Measurements from ENCODE around the gene CALML6. TPM values are rescaled to one million over a fixed set of nuclear protein-coding genes. Genes with fewer than 3 reads are reported as not detected.

CALML6 gene
- total and polyA plus RNA-seq, 2 of the 8 experiments (the other 6 are each of a cell fraction or from before 2014, with no cell fraction given), result 0.54 to 1.3 TPM

DNA sequence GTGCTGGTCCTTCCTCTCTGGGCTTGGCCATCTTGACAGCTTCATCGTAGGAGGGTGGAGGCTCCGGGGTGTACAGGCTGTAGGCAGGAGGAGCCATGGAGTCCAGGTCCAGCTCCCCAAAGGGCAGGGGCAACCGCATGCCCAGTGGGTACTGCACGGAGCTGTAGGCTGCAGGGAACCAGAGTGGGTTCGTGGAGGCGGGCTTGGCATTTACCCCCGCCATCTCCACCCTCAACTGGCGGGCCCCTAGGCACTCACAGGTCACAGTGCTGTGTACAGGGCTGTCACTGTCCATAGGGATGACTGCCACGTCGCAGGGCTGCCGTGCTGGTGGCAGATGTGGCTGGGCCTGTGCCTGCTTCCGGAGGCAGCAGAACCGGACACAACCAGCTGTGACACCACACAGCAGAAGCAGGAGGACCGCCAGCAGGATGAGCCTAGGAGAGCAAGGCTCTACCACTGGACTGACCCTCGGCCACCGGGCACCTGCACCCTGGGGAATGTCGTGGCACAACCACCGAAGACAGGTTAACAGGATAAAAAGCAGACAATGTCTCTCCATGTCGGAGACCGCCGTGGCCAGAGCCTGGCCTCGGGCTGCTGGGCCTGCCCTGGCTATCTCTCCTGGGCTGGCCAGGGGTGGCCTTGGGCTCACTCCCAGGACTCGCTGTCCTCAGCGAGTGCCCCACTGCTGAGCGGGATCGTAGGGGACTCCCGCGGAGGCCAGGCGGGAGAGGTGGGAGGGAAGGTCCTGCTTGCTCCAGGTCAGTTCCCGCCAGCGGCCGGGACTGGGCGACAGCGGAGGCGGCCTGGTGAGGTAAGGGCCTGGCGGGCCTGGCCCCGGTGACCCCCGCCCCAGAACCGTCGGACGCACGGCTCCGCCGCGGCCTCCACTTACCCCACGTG, 3.2 kb downstream of the CALML6 start:
- Histone ChIP-seq H4K91ac (replicated peaks; ENCODE audit: insufficient read length, low read length) (no peak overlapping the region), H4K20me1 (replicated peaks in 1 of 2; ENCODE audit: control insufficient read depth in 1 of 2, insufficient read depth in 2 of 2, low read length in 2 of 2) (no peaks in the 10 kb centered on the region), H2BK12ac (ENCODE audit: low read depth, low read length) (no peak overlapping the region), H3K4me3 (ENCODE audit: extremely low read depth in 1 of 4, insufficient read depth in 2 of 4, low read depth in 3 of 4, low read length in 4 of 4) (peak overlapping the region; percentile 40 to 68 (median 50)), H2BK5ac (ENCODE audit: low read depth, low read length) (peak overlapping the region; percentile 75; the same call in 1 of the 2 replicates), H3K4me2 (ENCODE audit: insufficient read depth in 1 of 2, low read depth in 2 of 2, low read length in 2 of 2) (peak overlapping the region; percentile 76 to 80), H3K9ac (replicated peaks in 1 of 4; ENCODE audit: extremely low read depth in 1 of 4, low read depth in 3 of 4, low read length in 3 of 4) (peak overlapping the region in 3 of 4 experiments; percentile 51 to 59 (median 55); a peak in 6 of 7 replicates), H4K8ac (ENCODE audit: extremely low read depth, insufficient read depth, low read length) (peak overlapping the region; percentile 74), H2BK120ac (replicated peaks; ENCODE audit: low read depth, low read length) (no peak overlapping the region), H3K79me2 (ENCODE audit: control insufficient read depth in 1 of 2, insufficient read depth in 2 of 2, low read length in 2 of 2) (no peaks in the 10 kb centered on the region), H3K4ac (replicated peaks; ENCODE audit: insufficient read length, low read depth, low read length) (peak overlapping the region; percentile 23), H3K4me1 (replicated peaks in 1 of 4; ENCODE audit: control insufficient read depth in 3 of 4, insufficient read depth in 4 of 4, low read length in 3 of 4) (peaks cover 0 to 19% (median 12%) of the 10 kb centered on the region in 4 experiments; a peak in 6 of 7 replicates), H2BK15ac (ENCODE audit: low read length) (peak overlapping the region; percentile 81; the same call in 1 of the 2 replicates), H2BK20ac (ENCODE audit: low read length) (no peak overlapping the region), H3K27ac (ENCODE audit: low read depth, low read length) (peak overlapping the region; percentile 11; the same call in 1 of the 2 replicates), H4K5ac (ENCODE audit: insufficient read length, low read depth, low read length) (peak overlapping the region; percentile 51), H2AK5ac (ENCODE audit: low read depth, low read length) (peak overlapping the region; percentile 94), H3K27me3 (replicated peaks in 1 of 4; ENCODE audit: control insufficient read depth in 3 of 4, extremely low read depth in 1 of 4, insufficient read depth in 3 of 4, low read length in 3 of 4) (peaks cover 0 to 2% (median under 1%) of the 10 kb centered on the region in 4 experiments; a peak in 2 of 7 replicates), H3K36me3 (ENCODE audit: control insufficient read depth in 2 of 4, insufficient read depth in 4 of 4, low read length in 3 of 4) (no peaks in the 10 kb centered on the region), H3K23me2 (ENCODE audit: low read depth, low read length) (peaks cover 4% of the 10 kb centered on the region; the same call in 1 of the 2 replicates), H3K14ac (ENCODE audit: insufficient read length) (no peak overlapping the region), H3K56ac (replicated peaks; ENCODE audit: insufficient read length, low read depth, low read length) (peak overlapping the region; percentile 64), H3K79me1 (ENCODE audit: low read depth, low read length) (no peaks in the 10 kb centered on the region), H3K9me3 (ENCODE audit: insufficient read depth in 2 of 2, low read depth in 1 of 2, low read length in 1 of 2) (no peaks in the 10 kb centered on the region), H3K18ac (ENCODE audit: extremely low read depth, low read length) (peak overlapping the region; percentile 95), H3K23ac (ENCODE audit: insufficient read length) (no peak overlapping the region), H2AFZ (ENCODE audit: low read length) (no peak overlapping the region)
- CTCF ChIA-PET (ENCODE audit: partially characterized antibody), result interaction anchor here (0.9 to 2.9 kb wide), 3 partner anchors 9 to 26 kb away, joined by 3 to 12 read pairs (median 6); no protein-coding TSS in a partner anchor
- FAIRE-seq, result no peak
- POLR2A ChIA-PET (ENCODE audit: partially characterized antibody), result interaction anchor here (0.9 to 2.6 kb wide), 3 partner anchors 9 to 136 kb away, joined by 3 to 14 read pairs (median 10); no protein-coding TSS in a partner anchor
- no peak for DNase-seq (ENCODE audit: low read depth in 1 of 2, low spot score in 2 of 2)
- TF ChIP-seq, protein P1, sequence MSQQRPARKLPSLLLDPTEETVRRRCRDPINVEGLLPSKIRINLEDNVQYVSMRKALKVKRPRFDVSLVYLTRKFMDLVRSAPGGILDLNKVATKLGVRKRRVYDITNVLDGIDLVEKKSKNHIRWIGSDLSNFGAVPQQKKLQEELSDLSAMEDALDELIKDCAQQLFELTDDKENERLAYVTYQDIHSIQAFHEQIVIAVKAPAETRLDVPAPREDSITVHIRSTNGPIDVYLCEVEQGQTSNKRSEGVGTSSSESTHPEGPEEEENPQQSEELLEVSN (IDR thresholded peaks at IDR 0.05), result peak; percentile 58
- no peak for TF ChIP-seq CREB1 (IDR thresholded peaks at IDR 0.05)
- TF ChIP-seq, protein P2, sequence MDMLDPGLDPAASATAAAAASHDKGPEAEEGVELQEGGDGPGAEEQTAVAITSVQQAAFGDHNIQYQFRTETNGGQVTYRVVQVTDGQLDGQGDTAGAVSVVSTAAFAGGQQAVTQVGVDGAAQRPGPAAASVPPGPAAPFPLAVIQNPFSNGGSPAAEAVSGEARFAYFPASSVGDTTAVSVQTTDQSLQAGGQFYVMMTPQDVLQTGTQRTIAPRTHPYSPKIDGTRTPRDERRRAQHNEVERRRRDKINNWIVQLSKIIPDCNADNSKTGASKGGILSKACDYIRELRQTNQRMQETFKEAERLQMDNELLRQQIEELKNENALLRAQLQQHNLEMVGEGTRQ (IDR thresholded peaks at IDR 0.05; ENCODE audit: low read length), result peak; percentile 9; the same call in 1 of the 2 replicates
- 54% methylated on average over 34 of the region's 46 CpGs; no CpG with 5 or more reads in 1 of the 2 experiments for WGBS, 2 experiments (ENCODE audit: extremely low coverage in 1 of 2, insufficient coverage in 1 of 2, insufficient read length in 1 of 2, insufficient replicate concordance in 2 of 2, low coverage in 1 of 2, low lambda C conversion rate in 2 of 2, missing lambda C conversion rate in 1 of 2)
